Transverse colon (tissue), 4 donors: ENCODE data around the gene TRPM2. TPM values are rescaled to one million over a fixed set of nuclear protein-coding genes. Genes with fewer than 3 reads are reported as not detected.

Experiments
- DNase-seq: peaks from one replicate; pipeline ENCODE4 v3.0.0-alpha.2; 2019
- H3K27ac ChIP-seq, 4 donors: fragments of 200-600 bp; sonication (generic); 2 replicates each; pipeline ENCODE4 v1.5.1; 2016 to 2018; ENCODE audit warnings: inconsistent platforms in 4 of 4
- H3K27me3 ChIP-seq: fragments of 200-600 bp; sonication (generic); 2 replicates; pipeline ENCODE4 v1.5.1; 2017; ENCODE audit warnings: inconsistent platforms
- H3K36me3 ChIP-seq, 4 donors: fragments of 200-600 bp; sonication (generic); 2 replicates each; pipeline ENCODE4 v1.5.1; 2017 to 2019; ENCODE audit warnings: inconsistent platforms in 4 of 4
- H3K4me1 ChIP-seq, 4 donors: fragments of 200-600 bp; sonication (generic); 2 replicates each; pipeline ENCODE4 v1.5.1; 2017 to 2020; ENCODE audit warnings: inconsistent platforms in 4 of 4
- H3K4me3 ChIP-seq, 4 donors: fragments of 200-600 bp; sonication (generic); 1 replicate in 1 of 4; 2 replicates in 3 of 4; pipeline versions ENCODE4 v1.5.1 to v1.6.1; 2017 to 2019; ENCODE audit warnings: inconsistent platforms in 4 of 4
- H3K9me3 ChIP-seq, 2 donors: fragments of 200-600 bp; sonication (generic); 2 replicates each; pipeline ENCODE4 v1.5.1; 2017 to 2019; ENCODE audit warnings: inconsistent platforms in 2 of 2
- EP300 ChIP-seq: sonication (generic); formaldehyde crosslinking; IDR thresholded peaks from one replicate; pipeline ENCODE4 v1.6.1; 2017; ENCODE audit warnings: antibody characterized with exemption, low read depth
- POLR2A ChIP-seq: fragments of 450-650 bp; IDR thresholded peaks from one replicate; pipeline ENCODE4 v1.6.1; 2016; ENCODE audit warnings: antibody characterized with exemption, mild to moderate bottlenecking, moderate library complexity
- POLR2AphosphoS5 ChIP-seq, 3 donors: sonication (generic); formaldehyde crosslinking; IDR thresholded peaks; one replicate each; pipeline ENCODE4 v1.6.1; 2016; ENCODE audit warnings: antibody characterized with exemption in 3 of 3
- WGBS, 2 donors: methylation state at CpG; one replicate each; pipeline ENCODE4 v1.1.5; 2018; ENCODE audit warnings: low coverage in 1 of 2; 5-methylcytosine and 5-hydroxymethylcytosine counted together
- in situ Hi-C, 4 donors: fragments of 200-750 bp; cut with MboI; loops; one replicate each; pipeline versions ENCODE4 v1.15.0 to v1.15.1; 2017; ENCODE audit warnings: low sequenced_read_pairs in 3 of 4, low pct_ligation_motif_present in 1 of 4, low pct_unique_long_range_greater_than_20kb in 1 of 4
- intact Hi-C: fragments of 100-400 bp; cut with DNase I; formaldehyde crosslinking; loops from one replicate; pipeline ENCODE4 v1.15.1; 2023; ENCODE audit warnings: low total_unique reads
- total RNA-seq, 4 donors: library from RNA; depleted of rRNA; stranded (reverse); fragments of >200 nt; gene quantifications; one replicate each; pipeline ENCODE4 v1.1.0, GENCODE V29; 2016
- TF ChIP-seq, protein P1 (sequence below), 5 experiments: fragments of 200-600 bp in 3 of 5; fragments of 450-650 bp in 2 of 5; sonication (generic) in 3 of 5; IDR thresholded peaks; 1 replicate in 2 of 5; 2 replicates in 3 of 5; pipeline ENCODE4 v1.5.1; 2016 to 2017; ENCODE audit warnings: antibody characterized with exemption in 5 of 5, inconsistent platforms in 3 of 5, mild to moderate bottlenecking in 2 of 5, moderate library complexity in 1 of 5

TRPM2 gene
- total RNA-seq, 4 donors from 2014 or later: 2.3 to 2.9 (median 2.6) TPM; not detected in 1

DNA sequence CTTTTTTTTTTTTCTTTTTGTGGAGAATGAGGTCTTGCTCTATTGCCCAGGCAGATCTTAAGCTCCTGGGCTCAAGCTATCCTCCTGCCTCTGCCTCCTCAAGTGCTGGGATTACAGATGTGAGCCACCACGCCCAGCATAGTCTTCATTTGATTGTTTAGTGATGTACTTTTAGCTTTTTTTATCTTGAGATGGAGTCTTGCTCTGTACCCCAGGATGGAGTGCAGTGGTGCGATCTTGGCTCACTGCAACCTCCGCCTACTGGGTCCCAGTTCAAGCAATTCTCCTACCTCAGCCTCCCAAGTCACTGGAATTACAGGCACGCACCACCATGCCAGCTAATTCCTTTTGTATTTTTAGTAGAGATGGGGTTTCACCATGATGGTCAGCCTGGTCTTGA is 77.9 kb downstream of the TRPM2 start:
- in situ Hi-C loops (no loop called here), intact Hi-C loops (no loop called here)
- Histone ChIP-seq H3K36me3 (no peaks in the 10 kb centered on the region), H3K27ac (no peak overlapping the region), H3K4me3 (no peak overlapping the region), H3K9me3 (peaks cover 0 to 11% of the 10 kb centered on the region in 2 donors), H3K4me1 (no peaks in the 10 kb centered on the region), H3K27me3 (no peaks in the 10 kb centered on the region)
- TF ChIP-seq, protein P1, sequence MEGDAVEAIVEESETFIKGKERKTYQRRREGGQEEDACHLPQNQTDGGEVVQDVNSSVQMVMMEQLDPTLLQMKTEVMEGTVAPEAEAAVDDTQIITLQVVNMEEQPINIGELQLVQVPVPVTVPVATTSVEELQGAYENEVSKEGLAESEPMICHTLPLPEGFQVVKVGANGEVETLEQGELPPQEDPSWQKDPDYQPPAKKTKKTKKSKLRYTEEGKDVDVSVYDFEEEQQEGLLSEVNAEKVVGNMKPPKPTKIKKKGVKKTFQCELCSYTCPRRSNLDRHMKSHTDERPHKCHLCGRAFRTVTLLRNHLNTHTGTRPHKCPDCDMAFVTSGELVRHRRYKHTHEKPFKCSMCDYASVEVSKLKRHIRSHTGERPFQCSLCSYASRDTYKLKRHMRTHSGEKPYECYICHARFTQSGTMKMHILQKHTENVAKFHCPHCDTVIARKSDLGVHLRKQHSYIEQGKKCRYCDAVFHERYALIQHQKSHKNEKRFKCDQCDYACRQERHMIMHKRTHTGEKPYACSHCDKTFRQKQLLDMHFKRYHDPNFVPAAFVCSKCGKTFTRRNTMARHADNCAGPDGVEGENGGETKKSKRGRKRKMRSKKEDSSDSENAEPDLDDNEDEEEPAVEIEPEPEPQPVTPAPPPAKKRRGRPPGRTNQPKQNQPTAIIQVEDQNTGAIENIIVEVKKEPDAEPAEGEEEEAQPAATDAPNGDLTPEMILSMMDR (IDR thresholded peaks at IDR 0.05): no peak
- TF ChIP-seq EP300 (no peak), POLR2A (no peak), POLR2AphosphoS5 (IDR thresholded peaks at IDR 0.05) (no peak)
- no peak for DNase-seq
- 87 to 90% methylated on average over 4 of the region's 4 CpGs for WGBS, 2 donors

DNA sequence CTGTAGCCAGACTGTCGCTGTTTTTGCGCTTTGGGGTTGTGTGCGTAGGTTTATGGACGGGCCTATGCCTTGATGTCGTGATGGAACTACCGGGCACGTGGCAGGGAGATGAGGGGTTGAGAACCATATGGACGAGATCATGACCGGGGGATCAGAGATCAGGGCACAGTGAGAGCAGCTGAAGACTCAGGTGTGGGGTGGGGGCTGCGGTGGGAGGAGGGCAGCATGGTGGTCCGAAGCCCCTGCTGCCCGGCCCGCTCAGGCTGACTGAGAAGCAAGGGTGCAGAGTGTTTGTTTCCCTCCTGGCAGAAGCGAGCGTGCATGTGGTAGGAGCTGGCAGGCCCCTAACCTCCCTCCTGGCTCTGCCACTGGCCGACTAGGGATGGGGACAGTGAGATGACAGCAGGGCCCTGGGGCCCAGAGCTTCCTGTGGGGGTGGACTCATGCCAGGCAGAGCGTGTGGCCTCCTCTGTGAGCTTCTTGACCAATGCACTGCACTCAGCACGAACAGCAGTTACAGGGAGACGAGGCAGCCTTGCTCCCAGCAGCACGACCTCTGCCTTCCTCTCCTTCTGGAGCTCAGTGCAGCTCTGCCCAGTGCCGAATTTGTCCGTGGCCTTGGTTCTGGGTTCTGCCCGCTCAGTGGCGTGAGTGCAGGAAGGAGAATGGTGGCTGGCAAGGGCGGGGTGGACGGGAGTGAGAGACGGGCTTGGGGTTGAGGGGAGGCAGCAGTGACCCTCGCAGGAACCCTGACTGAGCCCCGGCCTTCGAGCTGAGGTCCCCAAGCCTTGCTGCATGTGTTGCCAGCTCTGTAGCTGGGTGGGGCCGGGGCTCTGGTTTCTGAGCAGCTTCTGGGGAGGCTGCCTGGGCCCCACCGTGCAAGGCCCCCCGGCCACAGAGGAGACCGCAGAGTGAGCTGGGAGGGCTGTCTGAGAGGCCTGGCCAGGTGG is 79.7 kb downstream of the TRPM2 start:
- TF ChIP-seq, protein P1 (IDR thresholded peaks at IDR 0.05): no peak
- TF ChIP-seq POLR2AphosphoS5 (IDR thresholded peaks at IDR 0.05): no peak
- no peak for TF ChIP-seq EP300
- no peak for TF ChIP-seq POLR2A
- intact Hi-C loops: no loop called here
- WGBS, 2 donors: 86 to 88% methylated on average over 14 to 33 of the region's 34 CpGs
- H3K36me3 ChIP-seq: no peaks in the 10 kb centered on the region
- H3K9me3 ChIP-seq: peaks cover 0 to 11% of the 10 kb centered on the region in 2 donors
- no peak overlapping the region for H3K27ac ChIP-seq
- H3K4me3 ChIP-seq: no peak overlapping the region
- in situ Hi-C loops: no loop called here
- no peaks in the 10 kb centered on the region for H3K27me3 ChIP-seq
- DNase-seq: no peak
- H3K4me1 ChIP-seq: peaks cover 0 to 5% (median 4%) of the 10 kb centered on the region in 4 donors

DNA sequence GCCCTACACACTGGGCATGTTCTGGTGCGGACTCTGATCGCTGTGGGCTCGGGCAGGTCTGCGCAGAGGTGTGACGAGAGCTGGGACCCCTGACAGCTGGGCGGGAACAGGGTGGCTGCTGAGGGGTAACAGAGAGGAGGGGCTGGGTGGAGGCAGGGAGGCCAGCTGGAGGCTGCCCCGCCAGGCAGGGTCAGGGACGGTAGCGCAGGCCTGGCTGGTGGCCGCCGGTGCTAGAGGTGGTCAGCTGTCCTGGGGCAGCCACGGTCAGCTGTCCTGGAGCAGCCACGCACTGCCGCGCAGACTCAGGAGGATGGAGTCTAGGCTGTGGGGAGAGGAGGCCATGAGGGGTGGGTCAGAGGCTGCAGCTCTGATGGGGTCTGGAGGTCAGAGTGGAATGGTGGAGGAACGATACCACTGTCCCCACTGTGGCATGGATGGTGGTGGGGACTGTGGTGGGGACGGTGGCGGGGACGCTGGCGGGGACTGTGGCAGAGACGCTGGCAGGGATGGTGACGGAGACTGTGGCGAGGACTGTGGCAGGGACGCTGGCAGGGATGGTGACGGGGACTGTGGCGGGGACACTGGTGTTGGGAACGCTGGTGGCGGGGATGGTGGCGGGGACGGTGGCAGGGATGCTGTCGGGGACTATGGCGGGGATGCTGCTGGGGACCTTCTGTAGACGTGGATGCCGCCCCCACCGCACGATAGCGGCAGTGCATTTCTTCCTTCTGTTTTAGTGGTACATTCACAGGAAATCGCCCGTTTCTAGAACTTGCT is 80.6 kb downstream of the TRPM2 start:
- H3K4me3 ChIP-seq: no peak overlapping the region
- TF ChIP-seq, protein P1 (IDR thresholded peaks at IDR 0.05): no peak
- H3K27ac ChIP-seq: no peak overlapping the region
- intact Hi-C loops: no loop called here
- H3K27me3 ChIP-seq: peaks cover 6% of the 10 kb centered on the region
- in situ Hi-C loops: no loop called here
- H3K4me1 ChIP-seq: peaks cover 4 to 12% (median 8%) of the 10 kb centered on the region in 4 donors
- WGBS, 2 donors: 84 to 93% methylated on average over 7 to 38 of the region's 39 CpGs
- H3K36me3 ChIP-seq: no peaks in the 10 kb centered on the region
- no peak for DNase-seq
- H3K9me3 ChIP-seq: peaks cover 0 to 7% of the 10 kb centered on the region in 2 donors

DNA sequence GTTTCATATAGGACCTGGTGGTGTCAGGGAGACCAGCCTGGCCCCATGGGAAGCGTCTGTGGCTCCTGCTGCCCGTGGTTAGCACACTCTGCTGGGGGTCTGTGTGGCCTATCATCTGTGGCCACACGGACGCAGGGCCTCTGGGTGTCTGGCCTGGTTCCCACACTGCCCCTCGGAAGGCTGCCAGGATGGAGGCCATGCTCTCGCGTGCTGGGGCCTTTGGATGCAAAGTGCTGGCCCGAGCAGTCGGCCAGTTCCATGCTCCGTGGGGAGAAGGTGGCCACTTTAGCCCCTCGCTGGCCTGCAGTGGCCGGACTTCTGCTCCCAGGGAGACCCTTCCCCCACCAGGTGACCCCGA is 81.1 kb downstream of the TRPM2 start:
- intact Hi-C loops (no loop called here), in situ Hi-C loops (no loop called here)
- H3K4me3 ChIP-seq: no peak overlapping the region
- DNase-seq: no peak
- H3K27ac ChIP-seq: no peak overlapping the region
- peaks cover 11% of the 10 kb centered on the region for H3K27me3 ChIP-seq
- 84% methylated on average over 11 of the region's 13 CpGs; no CpG with 5 or more reads in 1 of the 2 donors for WGBS, 2 donors
- H3K36me3 ChIP-seq: no peaks in the 10 kb centered on the region
- H3K9me3 ChIP-seq: peaks cover 0 to 6% of the 10 kb centered on the region in 2 donors
- TF ChIP-seq, protein P1 (IDR thresholded peaks at IDR 0.05): no peak
- TF ChIP-seq POLR2AphosphoS5 (IDR thresholded peaks at IDR 0.05) (no peak), EP300 (no peak), POLR2A (no peak)
- peaks cover 4 to 15% (median 8%) of the 10 kb centered on the region in 4 donors for H3K4me1 ChIP-seq
